H1 (cell line): Measurements from ENCODE around the gene ADD2. TPM values are rescaled to one million over a fixed set of nuclear protein-coding genes. Genes with fewer than 3 reads are reported as not detected.

Source experiments
- ATF2 ChIP-seq: IDR thresholded peaks from 2 replicates; pipeline ENCODE4 v1.6.1; 2012; ENCODE audit warnings: low read length, inconsistent platforms
- CHD7 ChIP-seq: fragments of 300-600 bp; sonication (generic); IDR thresholded peaks from 2 replicates; pipeline ENCODE4 v1.7.1; 2012; ENCODE audit warnings: low read length, moderate library complexity, mild to moderate bottlenecking, inconsistent platforms; ENCODE audit not compliant: insufficient replicate concordance
- CTBP2 ChIP-seq: IDR thresholded peaks from 2 replicates; pipeline ENCODE4 v1.7.0; 2011; ENCODE audit warnings: borderline replicate concordance, mild to moderate bottlenecking, moderate library complexity, mixed read lengths, low read length; ENCODE audit not compliant: insufficient read depth, insufficient read length
- JUND ChIP-seq: IDR thresholded peaks from 2 replicates; pipeline ENCODE4 v1.6.1; 2011; ENCODE audit warnings: mild to moderate bottlenecking, improper control_type of control experiment, low read length
- PHF8 ChIP-seq: fragments of 200-600 bp; sonication (generic); conservative IDR thresholded peaks from 2 replicates; pipeline ENCODE4 v1.7.1; 2012; ENCODE audit warnings: low read depth, mild to moderate bottlenecking, inconsistent platforms, low read length, moderate library complexity
- POLR2A ChIP-seq, 2 experiments: IDR thresholded peaks; 1 replicate in 1 of 2; 2 replicates in 1 of 2; pipeline ENCODE4 v1.6.1; 2011; ENCODE audit warnings: low read depth in 2 of 2, low read length in 2 of 2, mild to moderate bottlenecking in 2 of 2; ENCODE audit errors: control extremely low read depth in 1 of 2
- POU5F1 ChIP-seq: IDR thresholded peaks from 2 replicates; pipeline ENCODE4 v1.6.1; 2011; ENCODE audit warnings: low read depth, mild to moderate bottlenecking, low read length, moderate library complexity
- SAP30 ChIP-seq: fragments of 300-600 bp; sonication (generic); IDR thresholded peaks from 2 replicates; pipeline ENCODE4 v1.7.1; 2012; ENCODE audit warnings: low read length, moderate library complexity, mild to moderate bottlenecking, inconsistent platforms; ENCODE audit not compliant: insufficient read depth, insufficient replicate concordance
- SP1 ChIP-seq: IDR thresholded peaks from 2 replicates; pipeline ENCODE4 v1.6.1; 2011; ENCODE audit warnings: low read depth, low read length
- TBP ChIP-seq: IDR thresholded peaks from 2 replicates; pipeline ENCODE4 v1.6.1; 2011; ENCODE audit warnings: low read depth, low read length, improper control_type of control experiment
- polyA plus RNA-seq, 7 experiments: library from polyadenylated mRNA; depleted of rRNA in 3 of 7; stranded (reverse) in 5 of 7; unstranded in 2 of 7; fragments of >200 nt in 5 of 7; fragments of 200-250 nt in 2 of 7; gene quantifications; 1 replicate in 5 of 7; 2 replicates in 1 of 7; 4 replicates in 1 of 7; pipeline versions ENCODE4 v1.2.1 to v1.2.3, GENCODE V29; 2011 to 2013; ENCODE audit warnings: missing spikeins in 2 of 7, mixed read lengths in 2 of 7
- total RNA-seq: library from RNA; stranded (reverse); fragmentation: NEBNext Ultra II Directional; extraction: Animal tissue kit (Norgen Biotek cat#: 25700); gene quantifications from 2 replicates; pipeline ENCODE4 v1.2.1, GENCODE V29; 2021

The ADD2 gene
- total and polyA plus RNA-seq, 2 of the 8 experiments (the other 6 are each of a cell fraction or from before 2014, with no cell fraction given): 58.5 to 170 TPM

GRCh38 chr2:70613521-70613920 lies 154.5 kb downstream of the ADD2 start (continued):
- TF ChIP-seq CHD7 (no peak), TBP (no peak), ATF2 (no peak), SP1 (no peak), POLR2A (IDR thresholded peaks at IDR 0.05; ENCODE audit: control extremely low read depth in 1 of 2, low read depth in 2 of 2, low read length in 2 of 2) (no peak), POU5F1 (no peak), SAP30 (no peak), PHF8 (no peak), CTBP2 (no peak), JUND (no peak)
